RWPE1 (cell line): Measurements from ENCODE around the gene DLGAP3.

Experiments used
- CTCF ChIA-PET: fragments of 350-600 bp; sonication (Branson Sonifier 250); formaldehyde crosslinking; extraction: SDS; loops from one replicate; lab custom pipeline; 2021; lab: Yijun Ruan, JAX
- POLR2A ChIA-PET: fragments of 400-600 bp; formaldehyde crosslinking; extraction: SDS; loops from one replicate; lab custom pipeline; 2020; ENCODE audit warnings: antibody characterized with exemption; ENCODE audit not compliant: low non-redundant PET; lab: Yijun Ruan, JAX
- DNase-seq: peaks from one replicate; pipeline ENCODE4 v3.0.0; 2012; ENCODE audit warnings: low spot score
- H3K27ac ChIP-seq: fragments of 450-650 bp; 2 replicates; pipeline ENCODE4 v1.5.1; 2017
- CTCF ChIP-seq: fragments of 450-650 bp; conservative IDR thresholded peaks from 2 replicates; pipeline ENCODE4 v1.5.1; 2017; ENCODE audit warnings: low read depth, mild to moderate bottlenecking

The DLGAP3 gene

GRCh38 chr1:34906756-34907155, 22.7 kb downstream of the DLGAP3 start:
- ChIA-PET CTCF (interaction anchor here (0.6 kb wide), 1 partner anchor 7 kb away, joined by 3 read pairs; no protein-coding TSS in a partner anchor), POLR2A (no interaction called here)
- TF ChIP-seq CTCF: no peak
- DNase-seq: no peak
- no peak overlapping the region for H3K27ac ChIP-seq

GRCh38 chr1:34906222-34906621, 23.2 kb downstream of the DLGAP3 start:
- POLR2A ChIA-PET: no interaction called here
- CTCF ChIA-PET: interaction anchor here (0.6 kb wide), 1 partner anchor 14 kb away, joined by 3 read pairs; no protein-coding TSS in a partner anchor
- no peak for TF ChIP-seq CTCF
- no peak for DNase-seq
- H3K27ac ChIP-seq: no peak overlapping the region

GRCh38 chr1:34905098-34905459, 24.4 kb downstream of the DLGAP3 start:
- DNase-seq: no peak
- POLR2A ChIA-PET: no interaction called here
- no peak for TF ChIP-seq CTCF
- H3K27ac ChIP-seq: no peak overlapping the region
- CTCF ChIA-PET: interaction anchor here (0.9 kb wide), 1 partner anchor 21 kb away, joined by 3 read pairs; no protein-coding TSS in a partner anchor

GRCh38 chr1:34904236-34905097, 25.0 kb downstream of the DLGAP3 start:
- CTCF ChIA-PET: interaction anchor here (0.9 kb wide), 1 partner anchor 20 kb away, joined by 3 read pairs; no protein-coding TSS in a partner anchor

GRCh38 chr1:34901919-34902318, 27.5 kb downstream of the DLGAP3 start:
- ChIA-PET CTCF (no interaction called here), POLR2A (no interaction called here)
- no peak for DNase-seq
- TF ChIP-seq CTCF: no peak
- H3K27ac ChIP-seq: no peak overlapping the region

More at GRCh38 chr1:34904236-34905097, 25.0 kb downstream of the DLGAP3 start:
- no peak overlapping the region for H3K27ac ChIP-seq
- TF ChIP-seq CTCF: no peak
- DNase-seq: no peak
- POLR2A ChIA-PET: no interaction called here

- CTCF ChIA-PET: no interaction called here
- H3K27ac ChIP-seq: no peak overlapping the region
- POLR2A ChIA-PET: no interaction called here
- TF ChIP-seq CTCF: no peak
- DNase-seq: no peak
Measured at GRCh38 chr1:34900775-34901502, 28.5 kb downstream of the DLGAP3 start.
